Gastroesophageal sphincter (tissue), 4 donors: ENCODE measurements around the gene PTPRN2. TPM values are rescaled to one million over a fixed set of nuclear protein-coding genes. Genes with fewer than 3 reads are reported as not detected.

ENCODE experiments used
- ATAC-seq: fragments of 150-250 bp; one replicate; pipeline ENCODE4 v1.9.1; 2016; ENCODE audit warnings: mild to moderate bottlenecking, moderate library complexity
- H3K27ac ChIP-seq, 4 donors: fragments of 200-600 bp; sonication (generic) in 3 of 4; 1 replicate in 3 of 4; 2 replicates in 1 of 4; pipeline ENCODE4 v1.5.1; 2016 to 2019
- H3K27me3 ChIP-seq: fragments of 200-600 bp; sonication (generic); one replicate; pipeline ENCODE4 v1.5.1; 2019
- H3K36me3 ChIP-seq, 2 donors: fragments of 200-600 bp; sonication (generic); one replicate each; pipeline ENCODE4 v1.5.1; 2019; ENCODE audit warnings: control low read depth in 1 of 2
- H3K4me1 ChIP-seq, 3 donors: fragments of 200-600 bp; sonication (generic); 1 replicate in 2 of 3; 2 replicates in 1 of 3; pipeline ENCODE4 v1.5.1; 2016 to 2019; ENCODE audit warnings: control low read depth in 2 of 3
- H3K4me3 ChIP-seq, 2 donors: fragments of 200-600 bp; sonication (generic); one replicate each; pipeline ENCODE4 v1.5.1; 2019; ENCODE audit warnings: mild to moderate bottlenecking in 1 of 2, moderate library complexity in 1 of 2
- H3K9me3 ChIP-seq, 3 donors: fragments of 200-600 bp; sonication (generic); one replicate each; pipeline ENCODE4 v1.5.1; 2017 to 2019; ENCODE audit warnings: control low read depth in 2 of 3
- EP300 ChIP-seq: sonication (generic); formaldehyde crosslinking; IDR thresholded peaks from one replicate; pipeline ENCODE4 v1.6.1; 2017; ENCODE audit warnings: antibody characterized with exemption, mild to moderate bottlenecking
- POLR2A ChIP-seq, 2 donors: fragments of 450-650 bp; IDR thresholded peaks; one replicate each; pipeline ENCODE4 v1.6.1; 2017; ENCODE audit warnings: antibody characterized with exemption in 2 of 2, mild to moderate bottlenecking in 2 of 2, moderate library complexity in 1 of 2
- POLR2AphosphoS5 ChIP-seq: sonication (generic); formaldehyde crosslinking; IDR thresholded peaks from one replicate; pipeline ENCODE4 v1.6.1; 2017; ENCODE audit warnings: antibody characterized with exemption
- WGBS, 2 donors: methylation state at CpG; one replicate each; pipeline ENCODE4 v1.1.5; 2018; ENCODE audit warnings: low coverage in 1 of 2; 5-methylcytosine and 5-hydroxymethylcytosine counted together
- total RNA-seq, 4 donors: library from RNA; depleted of rRNA; stranded (reverse); fragments of >200 nt; gene quantifications; one replicate each; pipeline ENCODE4 v1.1.0, GENCODE V29; 2016
- TF ChIP-seq, protein P1 (sequence below), 4 experiments: fragments of 200-600 bp in 2 of 4; fragments of 450-650 bp in 2 of 4; sonication (generic) in 1 of 4; IDR thresholded peaks; one replicate each; pipeline ENCODE4 v1.5.1; 2017 to 2019; ENCODE audit warnings: antibody characterized with exemption in 4 of 4, mild to moderate bottlenecking in 2 of 4, moderate library complexity in 2 of 4

Gene PTPRN2
- total RNA-seq, 4 donors from 2014 or later = 1.7 to 4.7 (median 3.3) TPM

DNA sequence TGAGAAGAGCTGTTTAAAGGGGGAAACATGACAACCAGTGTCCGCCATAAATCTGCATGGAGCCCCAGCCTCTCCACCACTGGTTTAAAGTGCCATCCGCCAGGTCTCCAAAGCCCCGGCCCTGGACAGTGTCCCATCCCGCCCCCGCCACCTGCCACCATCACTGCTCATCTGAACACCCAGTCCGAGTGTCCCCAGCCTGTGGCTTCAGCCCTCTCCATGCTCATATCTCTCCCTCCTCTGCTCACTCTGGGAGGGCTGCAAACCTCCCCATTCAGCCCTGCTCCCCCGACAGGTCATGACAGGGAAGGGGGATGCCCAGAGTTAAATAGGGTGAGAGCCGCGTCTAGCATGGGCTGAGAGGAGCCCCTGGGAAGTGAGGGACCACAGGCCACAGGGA, 984.6 kb downstream of the PTPRN2 start:
- Histone ChIP-seq H3K36me3 (no peaks in the 10 kb centered on the region), H3K9me3 (no peaks in the 10 kb centered on the region), H3K27ac (no peak overlapping the region), H3K4me3 (no peak overlapping the region), H3K27me3 (peaks cover 29% of the 10 kb centered on the region), H3K4me1 (no peaks in the 10 kb centered on the region)
- no peak for TF ChIP-seq POLR2A (IDR thresholded peaks at IDR 0.05)
- no CpG with 5 or more reads among the region's 9 CpGs for WGBS, 2 donors
- ATAC-seq = no peak

DNA sequence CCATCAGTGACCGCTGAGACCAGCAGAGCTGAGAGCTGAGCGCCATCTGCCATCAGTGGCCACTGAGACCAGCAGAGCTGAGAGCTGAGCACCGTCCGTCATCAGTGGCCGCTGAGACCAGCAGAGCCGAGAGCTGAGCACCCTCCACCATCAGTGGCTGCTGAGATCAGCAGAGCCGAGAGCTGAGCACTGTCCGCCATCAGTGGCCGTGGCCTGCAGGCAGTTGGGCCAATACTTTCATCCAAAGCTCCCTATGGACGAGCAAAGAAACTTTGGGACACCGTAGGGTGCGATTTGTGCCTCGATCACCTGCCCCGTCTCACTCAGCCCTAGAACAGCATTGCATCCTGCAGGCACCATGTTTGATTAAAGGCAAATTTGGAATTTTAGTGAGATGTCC, 985.0 kb downstream of the PTPRN2 start:
- H3K27ac ChIP-seq = no peak overlapping the region

DNA sequence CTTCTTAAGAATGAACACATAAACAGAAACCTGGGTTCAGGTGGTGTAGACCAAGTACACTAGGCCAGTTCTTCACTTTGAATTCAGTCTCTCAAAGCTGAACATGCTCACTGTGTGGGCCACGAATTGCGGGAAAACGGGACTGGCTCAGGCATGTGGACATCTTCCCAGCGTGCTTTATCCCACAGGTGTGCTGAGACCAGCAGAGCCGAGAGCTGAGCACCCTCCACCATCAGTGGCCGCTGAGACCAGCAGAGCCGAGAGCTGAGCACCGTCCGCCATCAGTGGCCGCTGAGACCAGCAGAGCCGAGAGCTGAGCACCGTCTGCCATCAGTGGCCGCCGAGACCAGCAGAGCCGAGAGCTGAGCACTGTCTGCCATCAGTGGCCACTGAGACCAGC, 985.5 kb downstream of the PTPRN2 start:
- 100% methylated on average over 1 of the region's 15 CpGs; no CpG with 5 or more reads in 1 of the 2 donors for WGBS, 2 donors
- Histone ChIP-seq H3K27me3 (peaks cover 29% of the 10 kb centered on the region), H3K36me3 (no peaks in the 10 kb centered on the region), H3K9me3 (no peaks in the 10 kb centered on the region), H3K4me3 (no peak overlapping the region), H3K4me1 (no peaks in the 10 kb centered on the region), H3K27ac (no peak overlapping the region)
- ATAC-seq = no peak
- TF ChIP-seq POLR2A (IDR thresholded peaks at IDR 0.05) = no peak
- TF ChIP-seq, protein P1, sequence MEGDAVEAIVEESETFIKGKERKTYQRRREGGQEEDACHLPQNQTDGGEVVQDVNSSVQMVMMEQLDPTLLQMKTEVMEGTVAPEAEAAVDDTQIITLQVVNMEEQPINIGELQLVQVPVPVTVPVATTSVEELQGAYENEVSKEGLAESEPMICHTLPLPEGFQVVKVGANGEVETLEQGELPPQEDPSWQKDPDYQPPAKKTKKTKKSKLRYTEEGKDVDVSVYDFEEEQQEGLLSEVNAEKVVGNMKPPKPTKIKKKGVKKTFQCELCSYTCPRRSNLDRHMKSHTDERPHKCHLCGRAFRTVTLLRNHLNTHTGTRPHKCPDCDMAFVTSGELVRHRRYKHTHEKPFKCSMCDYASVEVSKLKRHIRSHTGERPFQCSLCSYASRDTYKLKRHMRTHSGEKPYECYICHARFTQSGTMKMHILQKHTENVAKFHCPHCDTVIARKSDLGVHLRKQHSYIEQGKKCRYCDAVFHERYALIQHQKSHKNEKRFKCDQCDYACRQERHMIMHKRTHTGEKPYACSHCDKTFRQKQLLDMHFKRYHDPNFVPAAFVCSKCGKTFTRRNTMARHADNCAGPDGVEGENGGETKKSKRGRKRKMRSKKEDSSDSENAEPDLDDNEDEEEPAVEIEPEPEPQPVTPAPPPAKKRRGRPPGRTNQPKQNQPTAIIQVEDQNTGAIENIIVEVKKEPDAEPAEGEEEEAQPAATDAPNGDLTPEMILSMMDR (IDR thresholded peaks at IDR 0.05) = no peak
- TF ChIP-seq POLR2AphosphoS5 = no peak
- TF ChIP-seq EP300 = no peak

More for the DNA sequence above, 985.0 kb downstream of the PTPRN2 start:
- no peaks in the 10 kb centered on the region for H3K4me1 ChIP-seq
- WGBS, 2 donors = 100% methylated on average over 2 of the region's 14 CpGs; no CpG with 5 or more reads in 1 of the 2 donors
- no peak for ATAC-seq
- H3K4me3 ChIP-seq = no peak overlapping the region
- H3K36me3 ChIP-seq = no peaks in the 10 kb centered on the region
- no peaks in the 10 kb centered on the region for H3K9me3 ChIP-seq
- peaks cover 29% of the 10 kb centered on the region for H3K27me3 ChIP-seq
- no peak for TF ChIP-seq POLR2A (IDR thresholded peaks at IDR 0.05)
- no peak for TF ChIP-seq EP300
- no peak for TF ChIP-seq POLR2AphosphoS5
- TF ChIP-seq, protein P1 (IDR thresholded peaks at IDR 0.05) = no peak

DNA sequence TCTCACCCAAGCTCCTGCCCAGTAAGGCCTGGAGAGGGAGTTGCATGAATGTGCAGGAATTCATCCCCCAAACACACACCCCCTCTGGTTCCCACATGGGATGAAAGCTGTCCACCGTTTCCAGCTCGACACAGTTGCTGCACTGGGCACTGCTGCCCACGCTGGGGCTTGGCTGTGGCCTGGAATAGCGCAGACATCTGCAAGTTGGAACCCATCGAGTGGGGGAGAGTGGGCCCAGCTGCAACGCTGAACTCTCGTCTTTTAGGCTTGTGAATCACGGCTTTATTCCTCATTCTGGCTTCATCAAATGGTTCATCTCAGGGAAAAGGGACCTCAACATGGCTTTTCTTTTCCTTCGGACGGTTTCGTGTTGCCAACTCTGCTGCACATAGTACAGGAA, 986.1 kb downstream of the PTPRN2 start:
- Histone ChIP-seq H3K4me1 (no peaks in the 10 kb centered on the region), H3K36me3 (no peaks in the 10 kb centered on the region), H3K4me3 (no peak overlapping the region), H3K27me3 (peaks cover 29% of the 10 kb centered on the region), H3K27ac (no peak overlapping the region), H3K9me3 (no peaks in the 10 kb centered on the region)
- 71 to 78% methylated on average over 4 of the region's 11 CpGs for WGBS, 2 donors
- no peak for ATAC-seq
- TF ChIP-seq POLR2A (IDR thresholded peaks at IDR 0.05) = no peak
- TF ChIP-seq EP300 = no peak
- TF ChIP-seq, protein P1 (IDR thresholded peaks at IDR 0.05) = no peak
- TF ChIP-seq POLR2AphosphoS5 = no peak

DNA sequence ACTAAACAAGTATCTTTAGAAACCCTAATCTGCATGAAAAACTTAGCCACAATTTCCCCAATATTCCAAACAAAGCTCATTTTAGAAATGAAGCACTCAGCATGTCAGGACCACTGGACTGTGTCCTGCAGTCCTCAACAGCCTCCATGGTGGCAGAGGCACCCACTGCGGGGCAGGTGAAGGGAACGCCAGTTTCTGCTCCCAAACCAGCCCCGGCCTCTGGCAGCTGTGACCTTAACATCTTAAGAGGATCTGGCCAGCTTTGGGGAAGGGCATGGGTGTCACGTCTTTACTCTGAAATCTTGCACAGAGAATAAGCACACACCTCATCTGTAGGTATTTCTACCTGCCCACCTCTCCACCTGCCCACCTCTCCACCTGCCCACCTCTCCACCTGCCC, 988.1 kb downstream of the PTPRN2 start:
- no peak overlapping the region for H3K4me3 ChIP-seq
- H3K9me3 ChIP-seq = no peaks in the 10 kb centered on the region
- WGBS, 2 donors = 80 to 87% methylated on average over 3 to 4 of the region's 4 CpGs
- no peaks in the 10 kb centered on the region for H3K4me1 ChIP-seq
- ATAC-seq = no peak
- TF ChIP-seq EP300 (no peak), POLR2A (IDR thresholded peaks at IDR 0.05) (no peak), POLR2AphosphoS5 (no peak)
- TF ChIP-seq, protein P1 (IDR thresholded peaks at IDR 0.05) = no peak
- H3K27me3 ChIP-seq = peaks cover 10% of the 10 kb centered on the region
- no peaks in the 10 kb centered on the region for H3K36me3 ChIP-seq
- no peak overlapping the region for H3K27ac ChIP-seq
